DMS114 treated with DMSO at 0.1 percent for 48 hours (cell line): Measurements from ENCODE around the gene GRXCR1.

Experiments
- DNase-seq: peaks from one replicate; lab custom pipeline; 2025; ENCODE audit not compliant: unreplicated experiment; lab: John Stamatoyannopoulos, UW

The GRXCR1 gene

GRCh38 chr4:42927946-42928345 is 35.4 kb downstream of the GRXCR1 start:
- DNase-seq, result no peak

GRCh38 chr4:42928582-42928981 is 36.1 kb downstream of the GRXCR1 start:
- no peak for DNase-seq

GRCh38 chr4:42942216-42942615 is 49.7 kb downstream of the GRXCR1 start:
- no peak for DNase-seq

- no peak for DNase-seq
Measured at GRCh38 chr4:42945874-42946273, 53.4 kb downstream of the GRXCR1 start.

GRCh38 chr4:42953321-42953720 is 60.8 kb downstream of the GRXCR1 start:
- DNase-seq, result no peak

GRCh38 chr4:42954963-42955669 is 62.6 kb downstream of the GRXCR1 start:
- no peak for DNase-seq

GRCh38 chr4:42955746-42956505 is 63.4 kb downstream of the GRXCR1 start:
- DNase-seq, result no peak

- DNase-seq, result no peak
Measured at GRCh38 chr4:42965326-42965725, 72.8 kb downstream of the GRXCR1 start.

- no peak for DNase-seq
Measured at GRCh38 chr4:42985976-42986375, 93.5 kb downstream of the GRXCR1 start.

GRCh38 chr4:42995343-42995944 is 102.9 kb downstream of the GRXCR1 start:
- DNase-seq, result peak; percentile 26

- DNase-seq, result no peak
Measured at GRCh38 chr4:43008793-43009192, 116.3 kb downstream of the GRXCR1 start.

- no peak for DNase-seq
Measured at GRCh38 chr4:43014256-43014655, 121.7 kb downstream of the GRXCR1 start.

- no peak for DNase-seq
Measured at GRCh38 chr4:43041632-43042031, 149.1 kb downstream of the GRXCR1 start.

- no peak for DNase-seq
Measured at GRCh38 chr4:43047058-43047457, 154.5 kb downstream of the GRXCR1 start.

GRCh38 chr4:43048570-43048969 is 156.1 kb downstream of the GRXCR1 start:
- DNase-seq, result no peak

- no peak for DNase-seq
Measured at GRCh38 chr4:43049326-43049725, 156.8 kb downstream of the GRXCR1 start.

- no peak for DNase-seq
Measured at GRCh38 chr4:43066415-43066814, 173.9 kb downstream of the GRXCR1 start.

GRCh38 chr4:43071069-43071468 is 178.6 kb downstream of the GRXCR1 start:
- DNase-seq, result no peak
